Vagina (tissue), 2 donors: ENCODE results near the gene PLCB1.

ENCODE experiments used
- POLR2A ChIP-seq, 2 donors: fragments of 450-650 bp; IDR thresholded peaks; one replicate each; pipeline ENCODE4 v1.6.1; 2017; ENCODE audit warnings: antibody characterized with exemption in 2 of 2, mild to moderate bottlenecking in 2 of 2, moderate library complexity in 2 of 2
- TF ChIP-seq, protein P1 (sequence below), 3 experiments: fragments of 450-650 bp in 2 of 3; fragments of 200-600 bp in 1 of 3; sonication (generic) in 1 of 3; IDR thresholded peaks; one replicate each; pipeline ENCODE4 v1.5.1; 2017 to 2019; ENCODE audit warnings: antibody characterized with exemption in 3 of 3, mild to moderate bottlenecking in 2 of 3, moderate library complexity in 2 of 3

DNA sequence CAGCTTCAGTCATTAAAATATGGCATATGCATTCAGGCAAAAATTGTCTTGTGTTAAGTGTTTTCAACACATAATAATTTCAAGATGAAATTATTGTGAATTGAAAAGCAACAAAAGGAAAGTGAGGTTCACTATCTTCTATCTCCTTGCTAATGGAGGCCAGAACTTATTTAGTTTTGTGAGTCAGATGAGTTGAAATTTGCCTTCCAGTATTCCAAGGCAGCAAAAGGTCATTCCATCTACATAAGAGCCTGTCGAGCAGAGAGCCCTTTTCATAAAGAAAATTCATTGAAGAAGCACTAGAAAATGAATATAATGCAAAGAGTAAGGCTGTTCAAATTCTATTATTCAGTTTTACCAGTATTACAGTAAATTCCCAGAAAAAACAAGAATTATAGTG, 274.3 kb downstream of the PLCB1 start:
- TF ChIP-seq, protein P1, sequence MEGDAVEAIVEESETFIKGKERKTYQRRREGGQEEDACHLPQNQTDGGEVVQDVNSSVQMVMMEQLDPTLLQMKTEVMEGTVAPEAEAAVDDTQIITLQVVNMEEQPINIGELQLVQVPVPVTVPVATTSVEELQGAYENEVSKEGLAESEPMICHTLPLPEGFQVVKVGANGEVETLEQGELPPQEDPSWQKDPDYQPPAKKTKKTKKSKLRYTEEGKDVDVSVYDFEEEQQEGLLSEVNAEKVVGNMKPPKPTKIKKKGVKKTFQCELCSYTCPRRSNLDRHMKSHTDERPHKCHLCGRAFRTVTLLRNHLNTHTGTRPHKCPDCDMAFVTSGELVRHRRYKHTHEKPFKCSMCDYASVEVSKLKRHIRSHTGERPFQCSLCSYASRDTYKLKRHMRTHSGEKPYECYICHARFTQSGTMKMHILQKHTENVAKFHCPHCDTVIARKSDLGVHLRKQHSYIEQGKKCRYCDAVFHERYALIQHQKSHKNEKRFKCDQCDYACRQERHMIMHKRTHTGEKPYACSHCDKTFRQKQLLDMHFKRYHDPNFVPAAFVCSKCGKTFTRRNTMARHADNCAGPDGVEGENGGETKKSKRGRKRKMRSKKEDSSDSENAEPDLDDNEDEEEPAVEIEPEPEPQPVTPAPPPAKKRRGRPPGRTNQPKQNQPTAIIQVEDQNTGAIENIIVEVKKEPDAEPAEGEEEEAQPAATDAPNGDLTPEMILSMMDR (IDR thresholded peaks at IDR 0.05): no peak
- TF ChIP-seq POLR2A (IDR thresholded peaks at IDR 0.05): no peak
